ENCODE data around the gene ZNF668. TPM values are rescaled to one million over a fixed set of nuclear protein-coding genes. Genes with fewer than 3 reads are reported as not detected.

Gene ZNF668
- total RNA-seq, 1 donor, result 12.3 TPM

DNA sequence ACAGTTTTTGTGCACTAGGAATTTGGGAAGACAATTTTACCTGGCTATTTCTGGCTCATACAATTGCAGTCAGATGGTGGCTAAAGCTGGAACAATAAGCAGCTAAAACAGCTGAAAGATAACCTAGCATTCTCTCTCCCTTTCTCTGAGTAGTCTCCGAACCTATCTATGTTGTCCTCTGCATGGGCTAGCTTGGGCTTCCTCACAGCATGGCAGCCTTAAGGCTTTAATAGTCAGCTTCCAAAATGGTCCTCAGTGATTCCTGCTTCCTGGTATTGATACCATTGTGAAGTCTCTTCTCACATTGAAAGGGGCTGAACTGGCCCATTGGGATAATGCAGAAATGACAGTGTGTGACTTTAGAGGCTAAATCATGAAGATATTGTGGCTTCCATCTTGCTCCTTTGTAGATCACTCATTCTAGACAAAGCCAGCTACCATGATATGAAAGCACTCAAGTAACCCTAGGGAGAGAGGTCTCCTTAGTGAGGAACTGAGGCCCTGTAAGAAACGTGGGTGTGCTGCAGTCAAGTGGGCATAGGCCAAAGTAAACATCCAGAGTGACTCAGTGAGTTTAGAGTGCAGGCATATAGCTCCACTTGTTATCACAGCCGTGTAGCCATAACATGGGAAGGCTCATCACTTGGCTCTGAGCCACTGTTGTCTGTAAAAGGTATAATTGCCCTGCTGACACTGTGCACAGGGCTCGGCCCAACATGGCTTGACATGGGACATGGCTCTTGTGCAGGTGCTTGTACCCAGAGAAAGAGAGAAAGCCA, 26.0 kb upstream of the ZNF668 start:
- H3K4me3 ChIP-seq (ENCODE audit: low read depth, low read length), result no peak overlapping the region
- DNase-seq (ENCODE audit: low read depth), result peak; percentile 30
- TF ChIP-seq, protein P1, sequence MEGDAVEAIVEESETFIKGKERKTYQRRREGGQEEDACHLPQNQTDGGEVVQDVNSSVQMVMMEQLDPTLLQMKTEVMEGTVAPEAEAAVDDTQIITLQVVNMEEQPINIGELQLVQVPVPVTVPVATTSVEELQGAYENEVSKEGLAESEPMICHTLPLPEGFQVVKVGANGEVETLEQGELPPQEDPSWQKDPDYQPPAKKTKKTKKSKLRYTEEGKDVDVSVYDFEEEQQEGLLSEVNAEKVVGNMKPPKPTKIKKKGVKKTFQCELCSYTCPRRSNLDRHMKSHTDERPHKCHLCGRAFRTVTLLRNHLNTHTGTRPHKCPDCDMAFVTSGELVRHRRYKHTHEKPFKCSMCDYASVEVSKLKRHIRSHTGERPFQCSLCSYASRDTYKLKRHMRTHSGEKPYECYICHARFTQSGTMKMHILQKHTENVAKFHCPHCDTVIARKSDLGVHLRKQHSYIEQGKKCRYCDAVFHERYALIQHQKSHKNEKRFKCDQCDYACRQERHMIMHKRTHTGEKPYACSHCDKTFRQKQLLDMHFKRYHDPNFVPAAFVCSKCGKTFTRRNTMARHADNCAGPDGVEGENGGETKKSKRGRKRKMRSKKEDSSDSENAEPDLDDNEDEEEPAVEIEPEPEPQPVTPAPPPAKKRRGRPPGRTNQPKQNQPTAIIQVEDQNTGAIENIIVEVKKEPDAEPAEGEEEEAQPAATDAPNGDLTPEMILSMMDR (IDR thresholded peaks at IDR 0.05; ENCODE audit: insufficient read depth, low read length), result no peak

DNA sequence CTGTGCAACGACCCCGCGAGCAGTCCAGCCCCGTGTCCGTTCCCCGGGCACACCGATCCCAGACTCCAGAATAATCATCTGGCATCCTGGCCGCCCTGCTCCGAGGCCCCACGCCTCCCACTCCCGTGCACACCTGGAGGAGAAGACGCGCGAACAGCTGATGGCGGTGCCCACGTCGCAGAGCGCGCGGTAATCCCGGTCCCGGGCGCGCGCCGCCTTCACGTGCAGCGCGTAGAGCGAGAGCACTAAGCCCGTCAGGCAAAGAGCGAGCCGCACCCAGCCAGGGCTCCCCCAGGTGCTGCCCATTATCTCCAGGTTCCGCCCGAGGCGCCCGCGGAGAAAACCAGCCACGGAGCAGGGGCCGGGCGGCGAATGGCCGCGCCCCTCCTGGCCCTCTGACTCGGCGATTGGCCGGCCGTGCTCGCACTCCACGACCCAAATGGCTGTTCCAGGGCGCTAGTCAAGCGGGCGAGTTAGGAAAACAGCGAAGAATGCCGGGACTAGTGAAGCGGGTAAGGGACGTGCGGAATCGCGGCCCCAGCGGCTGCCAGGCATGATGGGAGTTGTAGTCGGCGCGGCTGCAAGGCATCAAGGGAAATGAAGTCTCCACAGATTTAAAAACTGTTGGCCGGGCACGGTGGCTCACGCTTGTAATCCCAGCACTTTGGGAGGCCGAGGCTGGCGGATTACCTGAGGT, 20.5 kb upstream of the ZNF668 start, which contains the start of gene VKORC1:
Gene VKORC1 (minus strand): TSS at position 374 of the 697 bp plus-strand sequence. CDS start 68 bp downstream, at position 306.
- peak; percentile 97 for DNase-seq (ENCODE audit: low read depth)
- TF ChIP-seq, protein P1 (IDR thresholded peaks at IDR 0.05; ENCODE audit: insufficient read depth, low read length), result no peak
- peak within 1 kb of the TSS; percentile 94 for H3K4me3 ChIP-seq (ENCODE audit: low read depth, low read length)

DNA sequence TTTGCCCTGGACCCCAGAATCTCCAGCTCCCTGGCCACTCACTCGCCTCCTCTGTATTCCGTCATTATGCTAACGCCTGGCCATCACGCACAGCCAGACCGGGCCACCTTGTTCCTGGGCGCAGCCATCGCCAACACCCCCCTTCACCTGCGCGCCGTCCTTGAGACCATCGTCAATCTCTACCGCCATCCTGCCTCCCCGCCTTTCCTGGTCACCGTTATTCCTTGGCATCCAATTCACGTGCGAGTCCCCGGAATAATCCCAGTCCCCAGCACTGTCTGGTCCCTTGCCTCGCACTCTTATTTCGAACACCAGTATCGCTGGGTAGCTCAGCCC, 20.0 kb upstream of the ZNF668 start:
- peak overlapping the region; percentile 94 for H3K4me3 ChIP-seq (ENCODE audit: low read depth, low read length)
- TF ChIP-seq, protein P1 (IDR thresholded peaks at IDR 0.05; ENCODE audit: insufficient read depth, low read length), result no peak
- peak; percentile 10 for DNase-seq (ENCODE audit: low read depth)

DNA sequence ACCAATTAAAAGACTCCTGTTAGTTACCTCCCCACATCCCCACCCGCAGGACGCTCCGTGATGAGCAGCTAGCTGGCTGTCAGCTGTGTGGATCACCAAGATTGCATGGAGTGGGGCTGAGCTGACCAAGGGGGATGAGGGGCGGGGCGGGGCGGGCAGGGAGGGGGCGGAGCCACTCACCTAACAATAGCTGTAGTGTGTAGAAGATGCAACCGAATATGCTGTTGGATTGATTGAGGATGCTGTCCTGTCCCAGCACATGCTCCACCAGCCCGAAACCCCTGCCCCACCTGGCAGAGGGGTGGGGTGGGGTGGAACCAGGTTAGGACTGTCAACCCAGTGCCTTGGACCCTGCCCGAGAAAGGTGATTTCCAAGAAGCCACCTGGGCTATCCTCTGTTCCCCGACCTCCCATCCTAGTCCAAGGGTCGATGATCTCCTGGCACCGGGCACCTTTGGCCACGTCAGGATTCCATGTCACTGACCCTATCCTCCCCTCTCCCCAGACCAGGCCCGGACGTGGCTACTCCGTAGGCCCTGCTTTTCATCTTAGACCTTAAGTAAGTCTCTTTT, 19.2 kb upstream of the ZNF668 start:
- H3K4me3 ChIP-seq (ENCODE audit: low read depth, low read length), result peak overlapping the region; percentile 94
- DNase-seq (ENCODE audit: low read depth), result no peak
- TF ChIP-seq, protein P1 (IDR thresholded peaks at IDR 0.05; ENCODE audit: insufficient read depth, low read length), result no peak

DNA sequence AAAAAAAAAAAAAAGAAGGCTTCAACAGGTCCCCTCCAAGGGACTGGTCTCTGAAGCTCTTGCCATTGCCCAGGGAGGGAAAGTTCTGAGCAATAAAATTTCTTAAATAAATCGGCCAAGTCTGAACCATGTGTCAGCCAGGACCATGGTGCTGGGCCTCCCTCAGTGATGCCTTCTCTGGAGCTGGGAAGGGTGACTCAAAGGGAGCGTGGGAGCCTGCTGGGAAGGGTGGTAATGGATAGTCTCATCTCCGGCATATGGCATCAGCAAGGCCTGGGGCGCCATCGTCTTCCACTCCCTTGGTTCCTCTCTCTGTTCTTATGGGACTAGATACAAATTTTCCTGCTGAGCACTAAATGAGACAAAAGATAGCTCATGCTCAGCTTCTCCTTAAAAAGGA, 18.3 kb upstream of the ZNF668 start:
- DNase-seq (ENCODE audit: low read depth), result no peak
- TF ChIP-seq, protein P1 (IDR thresholded peaks at IDR 0.05; ENCODE audit: insufficient read depth, low read length), result no peak
- H3K4me3 ChIP-seq (ENCODE audit: low read depth, low read length), result no peak overlapping the region

DNA sequence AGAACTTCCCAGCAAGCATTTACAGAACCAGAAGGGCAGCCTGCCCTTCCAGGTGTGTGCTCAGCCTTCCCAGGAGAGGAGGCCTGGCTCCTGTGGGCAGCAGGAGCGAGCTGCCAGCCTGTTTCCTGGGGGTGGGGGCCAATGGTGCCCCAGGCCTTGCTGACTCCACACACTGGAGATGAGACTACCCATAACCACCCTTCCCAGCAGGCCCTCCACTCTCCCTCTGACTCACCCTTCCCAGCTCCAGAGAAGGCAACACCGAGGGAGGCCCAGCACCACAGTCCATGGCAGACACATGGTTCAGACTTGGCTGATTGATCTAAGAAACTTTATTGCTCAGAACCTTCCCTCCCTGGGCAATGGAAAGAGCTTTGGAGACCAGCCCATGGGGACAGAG, 16.5 kb upstream of the ZNF668 start:
- TF ChIP-seq, protein P1 (IDR thresholded peaks at IDR 0.05; ENCODE audit: insufficient read depth, low read length), result no peak
- peak; percentile 8 for DNase-seq (ENCODE audit: low read depth)
- H3K4me3 ChIP-seq (ENCODE audit: low read depth, low read length), result no peak overlapping the region

Measured in fibroblast of the aortic adventitia (primary cell).